Fibroblast of lung (primary cell): ENCODE results near the gene ELP4. TPM values are rescaled to one million over a fixed set of nuclear protein-coding genes. Genes with fewer than 3 reads are reported as not detected.

ENCODE experiments used
- DNase-seq, 2 donors: peaks; one replicate each; pipeline versions ENCODE4 v3.0.0 to v3.0.0-alpha.2; 2010; ENCODE audit warnings: low read depth in 2 of 2
- H2AFZ ChIP-seq: 2 replicates; pipeline ENCODE4 v1.5.1; 2012; ENCODE audit warnings: low read length, control low read depth, inconsistent platforms
- H3K27ac ChIP-seq: 2 replicates; pipeline ENCODE4 v1.5.1; 2011; ENCODE audit warnings: low read length, control low read depth; ENCODE audit not compliant: insufficient read depth
- H3K27me3 ChIP-seq: 2 replicates; pipeline ENCODE4 v1.5.1; 2011; ENCODE audit warnings: mild to moderate bottlenecking, low read length; ENCODE audit not compliant: control insufficient read depth, insufficient read depth
- H3K36me3 ChIP-seq: 2 replicates; pipeline ENCODE4 v1.5.1; 2011; ENCODE audit warnings: low read length; ENCODE audit not compliant: control insufficient read depth, insufficient read depth
- H3K4me1 ChIP-seq: 2 replicates; pipeline ENCODE4 v1.5.1; 2011; ENCODE audit warnings: low read length; ENCODE audit not compliant: control insufficient read depth, insufficient read depth; ENCODE audit errors: extremely low read depth
- H3K4me2 ChIP-seq: 2 replicates; pipeline ENCODE4 v1.5.1; 2011; ENCODE audit warnings: low read length, control low read depth; ENCODE audit not compliant: insufficient read depth; ENCODE audit errors: extremely low read depth
- H3K4me3 ChIP-seq, 4 experiments: fragments of 200-600 bp in 1 of 4; sonication (generic) in 1 of 4; replicated peaks in 1 of 4; 2 replicates each; pipeline ENCODE4 v1.5.1; 2011 to 2016; ENCODE audit warnings: low read length in 4 of 4, low read depth in 3 of 4, mild to moderate bottlenecking in 3 of 4, control low read depth in 2 of 4, inconsistent platforms in 1 of 4, mixed read lengths in 1 of 4; ENCODE audit not compliant: insufficient read depth in 1 of 4; ENCODE audit errors: control extremely low read depth in 1 of 4
- H3K79me2 ChIP-seq: 2 replicates; pipeline ENCODE4 v1.5.1; 2012; ENCODE audit warnings: mild to moderate bottlenecking, low read length, inconsistent platforms; ENCODE audit not compliant: control insufficient read depth, insufficient read depth
- H3K9ac ChIP-seq: 2 replicates; pipeline ENCODE4 v1.5.1; 2011; ENCODE audit warnings: mild to moderate bottlenecking, low read length, control low read depth; ENCODE audit not compliant: insufficient read depth
- H3K9me3 ChIP-seq: 2 replicates; pipeline ENCODE4 v1.5.1; 2012; ENCODE audit warnings: low read depth, low read length; ENCODE audit not compliant: control insufficient read depth, insufficient read depth
- H4K20me1 ChIP-seq: 2 replicates; pipeline ENCODE4 v1.5.1; 2011; ENCODE audit warnings: low read length; ENCODE audit not compliant: control insufficient read depth, insufficient read depth; ENCODE audit errors: extremely low read depth
- CTCF ChIP-seq, 2 donors: IDR thresholded peaks in 1 of 2; conservative IDR thresholded peaks in 1 of 2; 1 replicate in 1 of 2; 2 replicates in 1 of 2; pipeline ENCODE4 v1.5.1; 2011 to 2012; ENCODE audit warnings: low read length in 2 of 2, control low read depth in 1 of 2, inconsistent platforms in 1 of 2, low read depth in 1 of 2, mild to moderate bottlenecking in 1 of 2
- EZH2 ChIP-seq: IDR thresholded peaks from 2 replicates; pipeline ENCODE4 v1.5.1; 2012; ENCODE audit warnings: low read length, control low read depth, mild to moderate bottlenecking; ENCODE audit errors: missing control alignments
- polyA plus RNA-seq, 2 donors: library from polyadenylated mRNA; depleted of rRNA in 1 of 2; stranded (reverse) in 1 of 2; unstranded in 1 of 2; fragments of >200 nt; gene quantifications; 2 replicates each; pipeline ENCODE4 v1.2.1, GENCODE V29; 2011 to 2012; ENCODE audit warnings: missing spikeins in 1 of 2
- total RNA-seq: library from RNA; depleted of rRNA; stranded (reverse); fragments of >200 nt; gene quantifications from 2 replicates; pipeline ENCODE4 v1.2.1, GENCODE V29; 2014

Gene ELP4
- total and polyA plus RNA-seq, 2 donors (not counting 1 experiment from before 2014, with no cell fraction given): 11.7 to 13.1 TPM

- DNase-seq: no peak
- no peak overlapping the region for H3K4me3 ChIP-seq
- no peak overlapping the region for H3K9ac ChIP-seq
These were observed 28.6 kb upstream of the ELP4 start for GRCh38 chr11:31480930-31481329.

GRCh38 chr11:31484497-31484896, 25.1 kb upstream of the ELP4 start:
- Histone ChIP-seq H2AFZ (no peak overlapping the region), H3K79me2 (no peaks in the 10 kb centered on the region), H4K20me1 (no peaks in the 10 kb centered on the region), H3K4me3 (no peak overlapping the region), H3K36me3 (no peaks in the 10 kb centered on the region), H3K27ac (no peak overlapping the region), H3K27me3 (no peaks in the 10 kb centered on the region), H3K4me2 (no peak overlapping the region), H3K4me1 (no peaks in the 10 kb centered on the region), H3K9me3 (no peaks in the 10 kb centered on the region), H3K9ac (no peak overlapping the region)
- peak in 1 of 2 donors; percentile 30 for DNase-seq
- no peak for TF ChIP-seq CTCF (conservative IDR thresholded peaks at IDR 0.05 in 1 of 2, IDR thresholded peaks at IDR 0.05 in 1 of 2; ENCODE audit: low read depth in 1 of 2, low read length in 2 of 2)
- no peak for TF ChIP-seq EZH2

More at GRCh38 chr11:31480930-31481329, 28.6 kb upstream of the ELP4 start:
- Histone ChIP-seq H3K9me3 (no peaks in the 10 kb centered on the region), H3K27me3 (no peaks in the 10 kb centered on the region), H3K36me3 (no peaks in the 10 kb centered on the region), H3K4me1 (no peaks in the 10 kb centered on the region), H4K20me1 (no peaks in the 10 kb centered on the region), H2AFZ (no peak overlapping the region), H3K27ac (no peak overlapping the region), H3K4me2 (no peak overlapping the region), H3K79me2 (no peaks in the 10 kb centered on the region)
- TF ChIP-seq EZH2 (no peak), CTCF (conservative IDR thresholded peaks at IDR 0.05 in 1 of 2, IDR thresholded peaks at IDR 0.05 in 1 of 2; ENCODE audit: low read depth in 1 of 2, low read length in 2 of 2) (no peak)

GRCh38 chr11:31487848-31488247, 21.7 kb upstream of the ELP4 start:
- Histone ChIP-seq H3K4me1 (no peaks in the 10 kb centered on the region), H4K20me1 (no peaks in the 10 kb centered on the region), H3K27me3 (no peaks in the 10 kb centered on the region), H3K79me2 (no peaks in the 10 kb centered on the region), H3K9ac (no peak overlapping the region), H3K36me3 (no peaks in the 10 kb centered on the region), H3K4me3 (no peak overlapping the region), H3K27ac (no peak overlapping the region), H3K4me2 (no peak overlapping the region), H2AFZ (no peak overlapping the region), H3K9me3 (no peaks in the 10 kb centered on the region)
- TF ChIP-seq EZH2 (no peak), CTCF (conservative IDR thresholded peaks at IDR 0.05 in 1 of 2, IDR thresholded peaks at IDR 0.05 in 1 of 2; ENCODE audit: low read depth in 1 of 2, low read length in 2 of 2) (peak; percentile 42 to 50)
- DNase-seq: peak; percentile 66 to 81
